Neural progenitor cell (in vitro differentiated cells): ENCODE results near the gene MOBP. TPM values are rescaled to one million over a fixed set of nuclear protein-coding genes. Genes with fewer than 3 reads are reported as not detected.

ENCODE experiments used
- DNase-seq: peaks from one replicate; pipeline ENCODE4 v3.0.0-alpha.2; 2016; ENCODE audit warnings: low spot score
- H2AFZ ChIP-seq: fragments of 200-600 bp; sonication (generic); replicated peaks from 2 replicates; pipeline ENCODE4 v1.6.1; 2016; ENCODE audit warnings: antibody characterized with exemption
- H3F3A ChIP-seq: fragments of 200-600 bp; sonication (generic); 2 replicates; pipeline ENCODE4 v1.6.1; 2016; ENCODE audit warnings: antibody characterized with exemption, low read depth
- H3K27ac ChIP-seq: fragments of 200-600 bp; sonication (generic); 2 replicates; pipeline ENCODE4 v1.5.1; 2016; ENCODE audit warnings: mild to moderate bottlenecking
- H3K27me3 ChIP-seq: fragments of 200-600 bp; sonication (generic); 2 replicates; pipeline ENCODE4 v1.6.1; 2016; ENCODE audit warnings: mild to moderate bottlenecking, moderate library complexity
- H3K36me3 ChIP-seq: fragments of 200-600 bp; sonication (generic); 2 replicates; pipeline ENCODE4 v1.5.1; 2016
- H3K4me1 ChIP-seq: fragments of 200-600 bp; sonication (generic); 2 replicates; pipeline ENCODE4 v1.6.1; 2016; ENCODE audit warnings: mixed run types
- H3K4me2 ChIP-seq: fragments of 200-600 bp; sonication (generic); 2 replicates; pipeline ENCODE4 v1.6.1; 2016
- H3K4me3 ChIP-seq: fragments of 200-600 bp; sonication (generic); 2 replicates; pipeline ENCODE4 v1.5.1; 2016
- H3K79me2 ChIP-seq: fragments of 200-600 bp; sonication (generic); 2 replicates; pipeline ENCODE4 v1.6.1; 2016; ENCODE audit warnings: low read depth
- H3K9ac ChIP-seq: fragments of 200-600 bp; sonication (generic); 2 replicates; pipeline ENCODE4 v1.6.1; 2016
- H3K9me3 ChIP-seq: fragments of 200-600 bp; sonication (generic); 2 replicates; pipeline ENCODE4 v1.5.1; 2016; ENCODE audit warnings: low read depth
- H4K20me1 ChIP-seq: fragments of 200-600 bp; sonication (generic); 2 replicates; pipeline ENCODE4 v1.6.1; 2016; ENCODE audit warnings: low read depth
- H3K27ac Mint-ChIP-seq: 3 replicates; pipeline ENCODE4 v1.8.0; 2021; ENCODE audit warnings: mixed read lengths
- H3K27me3 Mint-ChIP-seq: 2 replicates; pipeline ENCODE4 v1.8.0; 2022; ENCODE audit warnings: low read depth, mild to moderate bottlenecking, inconsistent platforms, moderate library complexity, mixed read lengths; ENCODE audit not compliant: insufficient read depth
- H3K36me3 Mint-ChIP-seq: 3 replicates; pipeline ENCODE4 v1.8.0; 2021; ENCODE audit warnings: mixed read lengths
- H3K4me1 Mint-ChIP-seq: 3 replicates; pipeline ENCODE4 v1.8.0; 2021; ENCODE audit warnings: mixed read lengths
- H3K4me3 Mint-ChIP-seq: 3 replicates; pipeline ENCODE4 v1.8.0; 2021; ENCODE audit warnings: mild to moderate bottlenecking, moderate library complexity, mixed read lengths
- H3K9me3 Mint-ChIP-seq: 3 replicates; pipeline ENCODE4 v1.8.0; 2020; ENCODE audit warnings: mixed read lengths
- CTCF ChIP-seq: fragments of 200-600 bp; sonication (generic); IDR thresholded peaks from 2 replicates; pipeline ENCODE4 v1.5.1; 2017; ENCODE audit warnings: antibody characterized with exemption, mild to moderate bottlenecking
- EZH2 ChIP-seq: fragments of 200-600 bp; sonication (generic); IDR thresholded peaks from 2 replicates; pipeline ENCODE4 v1.6.1; 2017; ENCODE audit warnings: antibody characterized with exemption, mild to moderate bottlenecking, moderate library complexity
- EZH2phosphoT487 ChIP-seq: fragments of 200-600 bp; sonication (generic); IDR thresholded peaks from 2 replicates; pipeline ENCODE4 v1.6.1; 2017; ENCODE audit warnings: antibody characterized with exemption
- total RNA-seq: library from RNA; depleted of rRNA; stranded (reverse); fragments of >200 nt; gene quantifications from 2 replicates; pipeline ENCODE4 v1.2.3, GENCODE V29; 2015; ENCODE audit warnings: low replicate concordance

Gene MOBP
- total RNA-seq, 1 donor from 2014 or later: not detected

DNA sequence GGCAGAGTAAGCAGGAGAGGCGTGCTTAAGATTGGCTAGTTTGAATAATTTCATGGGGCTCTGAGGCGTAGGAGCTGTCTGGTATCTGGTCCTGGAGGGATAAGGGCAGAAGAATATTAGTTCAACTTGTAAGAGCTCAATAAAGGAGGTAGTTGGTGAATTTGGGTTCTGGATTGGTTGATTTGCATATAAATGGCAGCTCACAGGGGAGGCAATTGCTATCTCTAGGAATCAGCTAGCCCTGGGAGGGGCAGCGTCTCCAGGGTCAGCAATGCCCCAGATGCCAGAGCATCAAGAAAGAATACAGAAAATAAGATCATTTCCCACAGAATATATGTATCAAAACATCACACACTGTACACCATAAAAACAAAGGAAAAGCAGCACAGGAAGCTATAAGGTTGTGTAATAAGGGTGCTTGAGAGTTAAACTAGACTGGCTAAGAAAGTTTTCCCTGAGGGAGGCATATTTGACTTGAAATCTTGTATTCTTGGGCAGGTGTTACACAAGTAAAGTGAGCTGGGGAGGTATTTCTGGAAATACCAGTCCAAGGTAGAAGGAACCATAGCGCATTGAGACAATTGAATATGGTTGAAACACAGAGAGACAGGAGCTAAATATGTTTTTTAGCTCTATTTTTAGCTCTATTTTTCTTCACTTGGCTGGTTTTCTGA is 6.1 kb downstream of the MOBP start:
- Histone ChIP-seq H3K4me3 (no peak overlapping the region), H3F3A (no peaks in the 10 kb centered on the region), H2AFZ (no peak overlapping the region), H3K4me1 (peaks cover 3% of the 10 kb centered on the region), H3K36me3 (peaks cover 3% of the 10 kb centered on the region), H3K4me2 (no peak overlapping the region), H3K79me2 (no peaks in the 10 kb centered on the region), H3K27ac (no peak overlapping the region), H4K20me1 (no peaks in the 10 kb centered on the region), H3K9me3 (no peaks in the 10 kb centered on the region), H3K9ac (no peak overlapping the region), H3K27me3 (no peaks in the 10 kb centered on the region)
- Mint-ChIP-seq H3K36me3 (no peaks in the 10 kb centered on the region), H3K9me3 (peaks cover 2% of the 10 kb centered on the region), H3K27ac (no peak overlapping the region), H3K27me3 (no peaks in the 10 kb centered on the region), H3K4me1 (peaks cover 5% of the 10 kb centered on the region), H3K4me3 (no peak overlapping the region)
- TF ChIP-seq EZH2phosphoT487 (no peak), EZH2 (no peak), CTCF (no peak)
- no peak for DNase-seq

GRCh38 chr3:39474126-39474515 is 6.6 kb downstream of the MOBP start:
- Histone ChIP-seq H3K9ac (no peak overlapping the region), H3K4me3 (no peak overlapping the region), H3K27me3 (no peaks in the 10 kb centered on the region), H3F3A (no peaks in the 10 kb centered on the region), H3K79me2 (no peaks in the 10 kb centered on the region), H3K4me2 (no peak overlapping the region), H2AFZ (no peak overlapping the region), H3K9me3 (no peaks in the 10 kb centered on the region), H3K27ac (no peak overlapping the region), H3K36me3 (peaks cover 3% of the 10 kb centered on the region), H4K20me1 (no peaks in the 10 kb centered on the region), H3K4me1 (peaks cover 3% of the 10 kb centered on the region)
- peaks cover 2% of the 10 kb centered on the region for H3K9me3 Mint-ChIP-seq
- no peak for TF ChIP-seq EZH2
- TF ChIP-seq CTCF: no peak
- TF ChIP-seq EZH2phosphoT487: no peak
- no peak overlapping the region for H3K27ac Mint-ChIP-seq
- H3K36me3 Mint-ChIP-seq: no peaks in the 10 kb centered on the region
- peaks cover 5% of the 10 kb centered on the region for H3K4me1 Mint-ChIP-seq
- DNase-seq: no peak
- no peaks in the 10 kb centered on the region for H3K27me3 Mint-ChIP-seq
- H3K4me3 Mint-ChIP-seq: no peak overlapping the region

GRCh38 chr3:39476783-39477182 is 9.3 kb downstream of the MOBP start:
- Histone ChIP-seq H3F3A (no peaks in the 10 kb centered on the region), H3K79me2 (no peaks in the 10 kb centered on the region), H4K20me1 (no peaks in the 10 kb centered on the region), H3K4me2 (no peak overlapping the region), H3K4me3 (no peak overlapping the region), H3K9ac (no peak overlapping the region), H3K4me1 (peaks cover 3% of the 10 kb centered on the region), H3K27me3 (no peaks in the 10 kb centered on the region), H3K9me3 (no peaks in the 10 kb centered on the region), H3K27ac (no peak overlapping the region), H3K36me3 (peaks cover 3% of the 10 kb centered on the region), H2AFZ (no peak overlapping the region)
- TF ChIP-seq EZH2: no peak
- no peak for TF ChIP-seq CTCF
- no peak for TF ChIP-seq EZH2phosphoT487
- H3K4me1 Mint-ChIP-seq: peaks cover 5% of the 10 kb centered on the region
- no peak overlapping the region for H3K4me3 Mint-ChIP-seq
- H3K27ac Mint-ChIP-seq: no peak overlapping the region
- H3K27me3 Mint-ChIP-seq: no peaks in the 10 kb centered on the region
- no peak for DNase-seq
- H3K36me3 Mint-ChIP-seq: no peaks in the 10 kb centered on the region
- peaks cover 2% of the 10 kb centered on the region for H3K9me3 Mint-ChIP-seq
